Measurements from ENCODE around the gene COG8. TPM values are rescaled to one million over a fixed set of nuclear protein-coding genes. Genes with fewer than 3 reads are reported as not detected.

COG8 gene
- total and polyA plus RNA-seq, 2 experiments from 2014 or later = 21.4 to 79.9 TPM

- Histone ChIP-seq H3K4me1 (ENCODE audit: insufficient read depth) (no peaks in the 10 kb centered on the region), H4K20me1 (replicated peaks; ENCODE audit: insufficient read depth) (peaks cover 6% of the 10 kb centered on the region; the same call in 1 of the 2 replicates), H3K27ac (ENCODE audit: low read depth) (0 out of 2 replicates have a peak overlapping the region, but pooled peaks have one; percentile 16), H3K9me2 (ENCODE audit: insufficient read depth) (no peaks in the 10 kb centered on the region), H3K36me3 (ENCODE audit: insufficient read depth) (no peaks in the 10 kb centered on the region), H2AFZ (no peak overlapping the region), H3F3A (replicated peaks; ENCODE audit: low read depth) (0 out of 2 replicates have a peak, but pooled peaks cover 8% of the 10 kb centered on the region), H3K79me2 (replicated peaks; ENCODE audit: insufficient read depth) (no peaks in the 10 kb centered on the region), H3K4me2 (no peak overlapping the region), H3K4me3 (no peak overlapping the region), H3K27me3 (ENCODE audit: insufficient read depth) (no peaks in the 10 kb centered on the region)
- Mint-ChIP-seq H3K4me1 (no peaks in the 10 kb centered on the region), H3K4me3 (no peak overlapping the region), H3K27me3 (ENCODE audit: insufficient read depth, low read depth, poor library complexity) (peaks cover 2% of the 10 kb centered on the region), H3K27ac (no peak overlapping the region), H3K36me3 (ENCODE audit: low read depth) (peaks cover 7% of the 10 kb centered on the region; the same call in 1 of the 3 replicates), H3K9me3 (no peaks in the 10 kb centered on the region)
- ATAC-seq (no peak), DNase-seq (ENCODE audit: low spot score) (no peak)
- TF ChIP-seq EZH2phosphoT487 (IDR thresholded peaks at IDR 0.05; ENCODE audit: unreplicated experiment) (no peak), REST (IDR thresholded peaks at IDR 0.05; ENCODE audit: unreplicated experiment) (no peak), CREB1 (CRISPR knock-in tag; IDR thresholded peaks at IDR 0.05; ENCODE audit: low read depth) (no peak), ZNF114 (CRISPR knock-in tag; IDR thresholded peaks at IDR 0.05) (no peak), POLR2AphosphoS5 (IDR thresholded peaks at IDR 0.05; ENCODE audit: low read depth) (no peak), ETS1 (IDR thresholded peaks at IDR 0.05) (no peak), NANOG (IDR thresholded peaks at IDR 0.05; ENCODE audit: borderline replicate concordance) (no peak), EZH2 (IDR thresholded peaks at IDR 0.05; ENCODE audit: low read depth, unreplicated experiment) (no peak)
- TF ChIP-seq, protein P1, sequence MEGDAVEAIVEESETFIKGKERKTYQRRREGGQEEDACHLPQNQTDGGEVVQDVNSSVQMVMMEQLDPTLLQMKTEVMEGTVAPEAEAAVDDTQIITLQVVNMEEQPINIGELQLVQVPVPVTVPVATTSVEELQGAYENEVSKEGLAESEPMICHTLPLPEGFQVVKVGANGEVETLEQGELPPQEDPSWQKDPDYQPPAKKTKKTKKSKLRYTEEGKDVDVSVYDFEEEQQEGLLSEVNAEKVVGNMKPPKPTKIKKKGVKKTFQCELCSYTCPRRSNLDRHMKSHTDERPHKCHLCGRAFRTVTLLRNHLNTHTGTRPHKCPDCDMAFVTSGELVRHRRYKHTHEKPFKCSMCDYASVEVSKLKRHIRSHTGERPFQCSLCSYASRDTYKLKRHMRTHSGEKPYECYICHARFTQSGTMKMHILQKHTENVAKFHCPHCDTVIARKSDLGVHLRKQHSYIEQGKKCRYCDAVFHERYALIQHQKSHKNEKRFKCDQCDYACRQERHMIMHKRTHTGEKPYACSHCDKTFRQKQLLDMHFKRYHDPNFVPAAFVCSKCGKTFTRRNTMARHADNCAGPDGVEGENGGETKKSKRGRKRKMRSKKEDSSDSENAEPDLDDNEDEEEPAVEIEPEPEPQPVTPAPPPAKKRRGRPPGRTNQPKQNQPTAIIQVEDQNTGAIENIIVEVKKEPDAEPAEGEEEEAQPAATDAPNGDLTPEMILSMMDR (conservative IDR thresholded peaks at IDR 0.05; ENCODE audit: low read depth in 2 of 2) = no peak
Observed at GRCh38 chr16:69283851-69284250, 55.5 kb downstream of the COG8 start.

DNA sequence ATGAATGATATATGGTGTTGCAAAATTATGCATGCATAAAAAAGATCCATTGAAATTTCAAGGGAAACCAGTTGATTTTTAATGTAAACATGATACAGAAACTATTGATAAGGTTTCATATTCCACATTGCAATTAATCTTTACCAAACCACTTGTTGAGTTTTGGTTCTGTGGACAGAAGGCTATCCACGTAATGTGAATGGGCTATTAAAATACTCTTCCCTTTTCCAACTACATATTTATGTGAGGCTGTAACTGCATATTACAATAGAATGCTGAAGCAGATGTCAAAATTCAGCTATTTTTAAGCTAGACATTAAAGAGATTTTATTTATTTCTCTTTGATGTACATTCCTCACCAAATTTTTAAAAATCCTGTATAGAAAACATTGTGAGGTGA is 62.0 kb downstream of the COG8 start:
- Histone ChIP-seq H3F3A (replicated peaks; ENCODE audit: low read depth) (no peaks in the 10 kb centered on the region; the same call in 1 of the 2 replicates), H3K9me2 (ENCODE audit: insufficient read depth) (no peaks in the 10 kb centered on the region), H2AFZ (no peak overlapping the region), H3K4me3 (no peak overlapping the region), H3K4me2 (no peak overlapping the region), H4K20me1 (replicated peaks; ENCODE audit: insufficient read depth) (no peaks in the 10 kb centered on the region), H3K79me2 (replicated peaks; ENCODE audit: insufficient read depth) (no peaks in the 10 kb centered on the region; the same call in 1 of the 2 replicates), H3K36me3 (ENCODE audit: insufficient read depth) (no peaks in the 10 kb centered on the region), H3K27ac (ENCODE audit: low read depth) (no peak overlapping the region), H3K4me1 (ENCODE audit: insufficient read depth) (no peaks in the 10 kb centered on the region), H3K27me3 (ENCODE audit: insufficient read depth) (no peaks in the 10 kb centered on the region)
- Mint-ChIP-seq H3K36me3 (ENCODE audit: low read depth) (peaks cover 7% of the 10 kb centered on the region; the same call in 1 of the 3 replicates), H3K27ac (no peak overlapping the region), H3K9me3 (no peaks in the 10 kb centered on the region), H3K4me1 (no peaks in the 10 kb centered on the region), H3K4me3 (no peak overlapping the region), H3K27me3 (ENCODE audit: insufficient read depth, low read depth, poor library complexity) (no peaks in the 10 kb centered on the region)
- DNase-seq (ENCODE audit: low spot score) (no peak), ATAC-seq (no peak)
- TF ChIP-seq NANOG (IDR thresholded peaks at IDR 0.05; ENCODE audit: borderline replicate concordance) (no peak), POLR2AphosphoS5 (IDR thresholded peaks at IDR 0.05; ENCODE audit: low read depth) (no peak), EZH2 (IDR thresholded peaks at IDR 0.05; ENCODE audit: low read depth, unreplicated experiment) (no peak), EZH2phosphoT487 (IDR thresholded peaks at IDR 0.05; ENCODE audit: unreplicated experiment) (no peak), ZNF331 (CRISPR knock-in tag; IDR thresholded peaks at IDR 0.05; ENCODE audit: low read depth) (no peak), CREB1 (CRISPR knock-in tag; IDR thresholded peaks at IDR 0.05; ENCODE audit: low read depth) (no peak), ZNF114 (CRISPR knock-in tag; IDR thresholded peaks at IDR 0.05) (no peak), REST (IDR thresholded peaks at IDR 0.05; ENCODE audit: unreplicated experiment) (no peak)
- TF ChIP-seq, protein P1 (conservative IDR thresholded peaks at IDR 0.05; ENCODE audit: low read depth in 2 of 2) = no peak

All from GM23338 (cell line).